SH-SY5Y (cell line): ENCODE data around the gene BDKRB2.

Experiments
- GATA2 ChIP-seq: IDR thresholded peaks from 2 replicates; pipeline ENCODE4 v1.6.1; 2011; ENCODE audit warnings: mild to moderate bottlenecking, low read depth, low read length
- GATA3 ChIP-seq: IDR thresholded peaks from 2 replicates; pipeline ENCODE4 v1.6.1; 2011; ENCODE audit warnings: low read depth, mild to moderate bottlenecking, low read length, moderate library complexity

DNA sequence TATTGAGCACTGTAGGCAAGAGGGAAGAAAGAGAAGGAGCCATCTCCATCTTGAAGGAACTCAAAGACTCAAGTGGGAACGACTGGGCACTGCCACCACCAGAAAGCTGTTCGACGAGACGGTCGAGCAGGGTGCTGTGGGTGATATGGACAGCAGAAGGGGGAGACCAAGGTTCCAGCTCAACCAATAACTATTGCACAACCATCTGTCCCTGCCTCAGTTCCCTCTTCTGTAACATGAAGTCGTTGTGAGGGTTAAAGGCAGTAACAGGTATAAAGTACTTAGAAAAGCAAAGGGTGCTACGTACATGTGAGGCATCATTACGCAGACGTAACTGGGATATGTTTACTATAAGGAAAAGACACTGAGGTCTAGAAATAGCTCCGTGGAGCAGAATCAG lies 37.5 kb downstream of the BDKRB2 start:
- TF ChIP-seq GATA2, result no peak
- TF ChIP-seq GATA3, result no peak
